UCSD-AML1 (cell line): Measurements from ENCODE around the gene SEC16A.
A peak's percentile ranks its signal among the peaks of the same experiment; 100 is the strongest.
"Not testable (repeated sequence)": the region's sequence is repeated elsewhere in the genome, so short reads cannot be mapped to it uniquely, and the experiment has no call there.

Source experiments
- DNase-seq: peaks from one replicate; lab custom pipeline; 2025; ENCODE audit not compliant: unreplicated experiment; lab: John Stamatoyannopoulos, UW

Gene SEC16A

DNA sequence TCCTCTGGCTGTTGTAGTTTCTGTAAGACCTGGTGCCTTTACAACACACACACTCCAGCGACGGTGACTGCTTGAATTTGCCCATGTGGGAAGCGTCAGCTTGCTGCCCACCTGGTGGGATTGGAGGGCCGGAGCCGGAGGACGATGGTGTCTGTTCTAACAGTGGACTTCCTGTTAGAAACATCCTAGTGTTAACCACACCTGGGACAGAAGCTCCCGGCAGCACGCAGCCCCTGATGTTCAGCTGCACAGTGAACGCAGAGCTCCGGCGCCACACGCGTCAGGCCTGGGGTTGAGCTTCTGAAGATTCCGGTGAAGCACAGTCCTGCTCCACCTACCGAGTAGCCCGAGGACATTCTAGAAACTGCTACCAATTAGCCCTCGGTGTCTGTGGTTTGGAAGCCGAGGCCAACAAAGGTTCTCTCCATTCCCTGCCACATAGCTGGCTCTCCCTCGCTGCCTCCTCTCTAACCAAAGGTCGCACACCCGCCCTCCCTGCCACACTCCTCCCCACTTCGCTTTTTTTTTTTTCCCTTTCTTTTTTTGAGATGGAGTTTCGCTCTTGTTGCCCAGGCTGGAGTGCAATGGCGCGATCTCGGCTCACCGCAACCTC, 58.0 kb downstream of the SEC16A start:
- no peak for DNase-seq

DNA sequence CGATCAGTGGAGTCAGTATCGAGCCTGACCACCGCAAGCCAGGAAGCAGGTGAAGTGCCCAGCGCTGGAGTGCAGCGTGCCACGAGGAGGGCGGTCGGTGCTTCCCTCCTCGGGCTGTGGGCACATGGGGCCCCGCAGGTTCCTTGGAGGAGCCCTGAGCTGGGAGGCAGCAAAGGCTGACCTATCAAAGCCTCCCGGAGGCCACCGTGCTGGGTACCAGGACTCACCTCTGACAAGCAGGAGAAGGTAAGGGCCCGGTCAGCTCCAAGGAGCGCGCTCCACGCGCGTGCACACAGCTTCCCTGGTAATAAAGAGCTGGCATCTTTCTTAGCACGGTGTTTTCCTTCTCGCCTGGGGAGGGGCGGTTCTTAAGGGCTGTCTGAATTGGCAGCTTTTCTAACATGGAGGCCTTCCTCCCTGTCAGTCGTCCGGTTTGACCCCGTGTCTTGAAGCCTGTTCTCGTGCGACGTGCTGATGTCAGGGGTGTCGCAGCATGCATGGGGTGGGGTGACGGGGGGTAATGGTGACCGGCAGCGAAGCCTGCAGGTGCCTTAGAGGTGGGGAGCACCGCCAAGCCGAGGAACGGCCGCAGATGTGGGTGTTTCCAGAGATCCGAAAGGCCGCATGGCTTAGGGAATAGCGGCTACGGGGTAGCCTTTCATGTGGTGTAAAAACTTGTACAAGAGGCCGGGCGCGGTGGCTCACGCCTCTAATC, 59.3 kb downstream of the SEC16A start:
- DNase-seq: no peak

DNA sequence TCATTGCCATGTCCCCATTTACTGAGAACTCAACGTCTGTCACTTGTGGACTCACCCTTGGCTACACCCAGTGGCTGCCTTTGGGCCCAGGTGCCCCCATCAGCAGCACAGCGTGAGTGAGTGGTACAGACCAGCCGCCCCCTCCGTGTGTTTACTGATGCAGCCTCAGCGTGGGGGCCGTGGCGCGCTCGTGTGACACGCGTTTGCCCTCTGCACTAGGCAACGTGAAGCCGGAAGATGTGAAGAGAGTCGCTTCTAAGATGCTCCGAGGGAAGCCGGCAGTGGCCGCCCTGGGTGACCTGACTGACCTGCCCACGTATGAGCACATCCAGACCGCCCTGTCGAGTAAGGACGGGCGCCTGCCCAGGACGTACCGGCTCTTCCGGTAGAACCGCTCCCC, 60.0 kb downstream of the SEC16A start:
- DNase-seq: no peak

GRCh38 chr9:136421791-136422190, 61.0 kb downstream of the SEC16A start:
- DNase-seq: no peak

DNA sequence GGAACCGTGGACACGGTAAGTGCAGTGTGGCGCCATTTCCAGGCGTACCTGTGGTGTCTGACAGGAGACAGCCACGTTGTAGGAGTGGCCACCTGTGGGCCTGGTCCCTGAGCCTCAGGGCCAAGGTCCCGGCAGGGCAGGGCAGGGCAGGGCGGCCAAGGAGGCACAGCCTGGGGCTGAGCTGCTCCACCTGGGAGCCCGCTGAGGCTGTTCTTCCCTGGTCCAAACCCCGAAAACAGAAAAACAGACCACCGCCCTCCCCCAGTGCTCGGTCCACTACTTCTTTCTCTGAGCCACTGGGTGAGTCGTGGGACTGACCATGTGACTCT, 63.8 kb downstream of the SEC16A start:
- DNase-seq: no peak

- DNase-seq: no peak
Measured at GRCh38 chr9:136418182-136419091, 64.4 kb downstream of the SEC16A start.

GRCh38 chr9:136416914-136417313, 65.9 kb downstream of the SEC16A start:
- DNase-seq: no peak

- DNase-seq: no peak
Measured at GRCh38 chr9:136416427-136416826, 66.4 kb downstream of the SEC16A start.

GRCh38 chr9:136412962-136413361, 69.9 kb downstream of the SEC16A start:
- DNase-seq: no peak

- no peak for DNase-seq
Measured at GRCh38 chr9:136411378-136411777, 71.5 kb downstream of the SEC16A start.

GRCh38 chr9:136410500-136411287, 72.1 kb downstream of the SEC16A start, which contains the start of the genes ENTR1 and PMPCA:
Gene ENTR1 (minus strand): TSS chr9:136410614. CDS start chr9:136410397, 217 bp downstream.
Gene PMPCA (plus strand): TSS chr9:136410658. CDS start chr9:136410669, 11 bp downstream.
- peak; percentile 90 for DNase-seq

DNA sequence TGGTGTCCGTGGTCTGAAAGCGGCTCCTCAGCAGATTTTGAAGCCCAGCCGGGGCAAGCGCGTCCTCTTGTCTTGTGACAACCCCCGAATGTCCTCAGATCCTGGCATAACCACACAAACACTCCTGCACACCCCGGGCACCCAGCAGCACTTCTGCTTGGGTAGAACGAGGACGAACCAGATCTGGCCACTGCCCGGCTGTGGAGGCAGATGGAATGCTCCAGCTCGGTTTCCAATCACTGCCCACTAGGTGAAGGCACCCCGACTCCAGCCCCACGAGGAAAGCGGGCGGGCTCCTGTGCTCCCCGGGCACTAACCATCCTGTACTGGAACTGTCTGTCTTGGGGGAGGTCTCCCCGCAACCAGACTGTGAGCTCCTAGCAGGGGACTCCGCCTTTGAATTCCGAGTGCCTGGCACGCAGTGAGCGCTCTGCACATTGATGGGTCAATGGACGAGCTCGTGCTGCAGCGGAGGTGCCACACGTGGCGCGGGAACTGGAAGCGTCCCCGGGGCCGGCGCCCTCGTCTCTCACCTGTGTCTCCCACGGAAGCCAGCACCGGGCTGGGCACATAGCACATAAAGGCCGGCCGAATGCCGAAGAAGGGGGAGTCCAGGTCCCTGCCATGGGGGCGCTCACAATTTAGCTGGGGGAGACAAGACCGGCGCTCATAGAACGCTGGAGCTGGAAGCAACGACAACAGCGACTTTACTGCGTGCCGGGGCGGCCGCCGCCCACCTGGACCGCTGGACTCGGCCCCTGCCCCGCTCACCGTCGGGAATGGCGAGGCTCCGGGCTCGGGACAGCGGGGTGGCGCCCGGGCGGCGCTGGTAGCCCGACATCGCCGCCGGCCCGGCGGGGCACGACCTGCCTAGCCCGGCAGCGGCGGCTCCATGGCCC, 73.0 kb downstream of the SEC16A start:
- peak; percentile 33 for DNase-seq

GRCh38 chr9:136407911-136408310, 74.9 kb downstream of the SEC16A start:
- DNase-seq: no peak

DNA sequence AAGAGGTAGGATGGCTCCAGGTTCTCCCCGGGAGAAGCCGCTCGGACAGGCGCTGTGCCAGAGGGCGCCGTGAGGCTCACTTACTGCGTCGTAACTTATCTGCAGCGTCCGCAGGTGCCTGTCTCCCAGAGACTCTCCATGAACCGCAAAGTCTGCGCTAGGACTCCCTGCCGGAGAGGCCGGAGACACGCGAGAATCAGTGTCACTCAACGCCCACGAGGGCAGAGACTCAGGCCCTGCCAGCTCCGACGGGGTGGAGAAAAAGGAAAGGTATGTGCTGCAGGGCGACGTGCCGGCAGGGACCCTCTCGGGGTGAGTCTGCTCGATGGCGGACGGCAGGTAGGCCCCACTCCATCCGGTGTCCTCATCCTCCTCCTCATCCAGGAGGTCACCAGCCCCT, 75.8 kb downstream of the SEC16A start:
- not testable (repeated sequence) for DNase-seq

DNA sequence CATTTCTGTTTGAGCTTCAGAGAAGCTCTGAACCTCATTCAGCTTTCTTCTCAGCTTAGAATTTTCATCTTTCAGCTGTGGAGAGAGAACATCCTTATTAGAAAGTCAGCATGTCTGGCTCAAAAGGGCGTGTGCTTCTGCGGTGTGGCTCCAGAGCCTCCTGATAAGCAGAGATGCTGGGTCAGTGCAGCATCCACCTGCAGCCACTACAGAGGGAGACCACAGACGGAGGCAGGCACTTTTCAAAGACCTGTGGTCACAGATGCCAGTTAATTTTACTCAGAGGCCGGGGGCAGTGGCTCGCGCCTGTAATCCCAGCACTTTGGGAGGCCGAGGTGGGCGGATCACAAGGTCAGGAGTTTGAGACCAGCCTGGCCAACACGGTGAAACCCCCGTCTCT, 76.9 kb downstream of the SEC16A start:
- not testable (repeated sequence) for DNase-seq

- DNase-seq: no peak
Measured at GRCh38 chr9:136405481-136405880, 77.4 kb downstream of the SEC16A start.

- DNase-seq: no peak
Measured at GRCh38 chr9:136404801-136405136, 78.1 kb downstream of the SEC16A start.

DNA sequence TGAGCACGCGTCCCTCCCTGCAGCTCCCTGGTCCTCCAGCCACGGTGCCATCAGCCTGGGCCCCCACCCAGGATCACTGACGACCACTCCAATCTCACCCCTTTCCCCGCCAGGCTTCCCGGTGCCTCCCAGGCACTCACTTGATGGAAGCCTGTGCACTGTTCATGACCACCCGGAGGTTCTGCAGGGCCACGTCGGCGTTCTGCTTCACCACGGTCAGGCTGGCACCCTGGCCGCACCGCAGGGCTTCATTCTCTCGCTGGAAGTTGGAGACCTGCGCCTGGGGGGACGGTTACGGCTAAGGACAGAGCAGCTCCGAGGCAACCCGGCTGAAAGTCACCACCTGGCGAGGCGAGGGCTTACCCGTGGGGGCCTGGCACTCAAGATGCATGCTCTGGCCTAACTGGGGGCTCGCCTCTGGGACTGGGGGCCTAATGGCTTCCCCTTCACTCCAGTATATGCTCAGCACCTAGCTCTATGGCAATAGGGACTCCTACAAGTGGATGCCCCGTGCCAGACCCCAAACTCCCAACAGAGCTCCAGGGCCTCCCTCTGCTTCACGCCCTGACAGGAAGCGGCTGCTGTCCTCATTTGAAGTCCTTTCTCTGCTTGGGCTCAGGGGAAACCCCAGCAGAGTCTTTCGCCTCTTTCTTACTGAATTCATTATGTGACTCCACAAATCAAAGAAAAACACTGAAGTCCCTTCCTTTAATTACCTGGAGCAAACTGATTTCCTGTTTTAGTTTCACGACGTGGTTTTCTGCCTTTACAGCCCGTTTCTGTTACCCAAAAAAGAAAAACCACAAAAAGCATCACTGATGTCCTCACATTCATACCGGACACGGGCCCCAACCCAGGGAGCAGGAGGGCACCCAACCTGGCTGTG, 78.7 kb downstream of the SEC16A start:
- DNase-seq: no peak

- no peak for DNase-seq
Measured at GRCh38 chr9:136403538-136403914, 79.3 kb downstream of the SEC16A start.
